GM13976 (cell line): ENCODE data around the gene WHRN.
A peak's percentile ranks its signal among the peaks of the same experiment; 100 is the strongest.

Experiments used
- DNase-seq: peaks from one replicate; pipeline ENCODE4 v3.0.0; 2012; ENCODE audit warnings: low spot score
- CTCF ChIP-seq: IDR thresholded peaks from 2 replicates; pipeline ENCODE4 v1.5.1; 2012; ENCODE audit warnings: borderline replicate concordance, mild to moderate bottlenecking; ENCODE audit not compliant: insufficient read depth; ENCODE audit errors: extremely low read depth, missing control alignments, control extremely low read depth
- in situ Hi-C: fragments of 300-500 bp; cut with MboI; formaldehyde crosslinking; loops from one replicate; pipeline ENCODE4 v1.12.0; 2022; ENCODE audit warnings: low sequenced_read_pairs, mixed read lengths, inconsistent platforms; ENCODE audit not compliant: unreplicated experiment

WHRN gene

GRCh38 chr9:114504341-114505186 lies 709 bp downstream of the WHRN start:
- DNase-seq, result peak; percentile 56

GRCh38 chr9:114503522-114504340 lies 1.5 kb downstream of the WHRN start:
- DNase-seq, result no peak
- no peak for TF ChIP-seq CTCF
- in situ Hi-C loops, result no loop called here

More at GRCh38 chr9:114504341-114505186, 709 bp downstream of the WHRN start:
- TF ChIP-seq CTCF, result no peak
- in situ Hi-C loops, result no loop called here

- TF ChIP-seq CTCF, result no peak
- in situ Hi-C loops, result no loop called here
- DNase-seq, result no peak
Observed at GRCh38 chr9:114503009-114503408, 2.3 kb downstream of the WHRN start.

- no peak for DNase-seq
- in situ Hi-C loops, result no loop called here
- TF ChIP-seq CTCF, result no peak
Observed at GRCh38 chr9:114501796-114502682, 3.2 kb downstream of the WHRN start.

GRCh38 chr9:114500697-114501292 lies 4.5 kb downstream of the WHRN start:
- no peak for TF ChIP-seq CTCF
- no peak for DNase-seq
- in situ Hi-C loops, result no loop called here
